ENCODE data around the gene ZMYM4.
"Not testable (repeated sequence)": the region's sequence is repeated elsewhere in the genome, so short reads cannot be mapped to it uniquely, and the experiment has no call there.

Gene ZMYM4

DNA sequence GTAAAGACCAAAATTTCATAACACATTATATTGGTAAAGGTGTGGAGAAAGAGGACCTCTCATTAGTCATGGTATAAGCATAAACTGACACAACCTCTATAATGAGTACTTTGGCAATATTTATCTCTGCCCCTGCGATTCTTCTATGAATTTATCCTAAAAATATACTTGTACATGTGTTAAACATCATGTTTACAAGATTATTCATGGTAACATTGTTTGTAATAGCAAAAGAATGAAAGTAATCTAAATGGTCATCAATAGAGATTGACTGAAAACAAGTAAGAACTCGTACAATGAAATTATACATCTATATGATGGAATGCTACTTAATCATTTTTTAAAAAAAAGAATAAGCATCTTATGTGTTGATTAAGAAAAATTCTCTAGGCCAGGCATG, 192.3 kb downstream of the ZMYM4 start:
- FAIRE-seq, result no peak

- FAIRE-seq, result no peak
Measured at GRCh38 chr1:35461966-35462651, 193.6 kb downstream of the ZMYM4 start.

DNA sequence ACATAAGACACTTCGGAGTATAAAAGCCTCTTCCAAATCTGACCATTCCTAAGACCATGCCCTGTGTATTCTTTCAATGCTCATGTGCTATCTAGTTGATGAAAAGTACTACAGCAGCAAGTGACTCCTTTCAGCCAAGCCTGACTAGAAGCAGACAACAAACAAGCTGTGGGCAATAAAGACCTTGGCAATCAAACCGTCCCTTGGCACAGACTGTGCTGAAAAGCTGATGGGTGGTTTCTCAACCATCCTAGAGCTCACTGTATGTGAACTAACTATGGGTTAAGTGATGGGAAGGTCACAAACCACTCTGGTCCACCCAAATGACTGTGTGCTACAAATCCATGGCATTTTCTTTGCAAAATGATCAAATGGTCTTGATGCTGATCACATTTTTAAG, 194.7 kb downstream of the ZMYM4 start:
- FAIRE-seq, result no peak

GRCh38 chr1:35463749-35464148, 195.2 kb downstream of the ZMYM4 start:
- FAIRE-seq, result not testable (repeated sequence)

GRCh38 chr1:35466120-35466519, 197.6 kb downstream of the ZMYM4 start:
- no peak for FAIRE-seq

- FAIRE-seq, result no peak
Measured at GRCh38 chr1:35470977-35471613, 202.6 kb downstream of the ZMYM4 start.
